Large intestine (tissue), 3 donors: ENCODE data around the gene HOXA9. TPM values are rescaled to one million over a fixed set of nuclear protein-coding genes. Genes with fewer than 3 reads are reported as not detected.
A peak's percentile ranks its signal among the peaks of the same experiment; 100 is the strongest.

Source experiments
- DNase-seq, 2 donors: peaks; one replicate each; pipeline versions ENCODE4 v3.0.0 to v3.0.0-alpha.2; 2013
- H3K27ac ChIP-seq: one replicate; pipeline ENCODE4 v1.5.1; 2013; ENCODE audit warnings: low read length
- H3K27me3 ChIP-seq: 2 replicates; pipeline ENCODE4 v1.6.1; 2013; ENCODE audit warnings: low read length; ENCODE audit not compliant: control insufficient read depth, insufficient read depth
- H3K36me3 ChIP-seq: 2 replicates; pipeline ENCODE4 v1.6.1; 2013; ENCODE audit warnings: low read length; ENCODE audit not compliant: control insufficient read depth, insufficient read depth
- H3K4me1 ChIP-seq: one replicate; pipeline ENCODE4 v1.6.1; 2013; ENCODE audit warnings: low read length; ENCODE audit not compliant: control insufficient read depth, insufficient read depth
- H3K4me3 ChIP-seq: one replicate; pipeline ENCODE4 v1.5.1; 2013; ENCODE audit warnings: low read length
- H3K9me3 ChIP-seq: one replicate; pipeline ENCODE4 v1.6.1; 2013; ENCODE audit warnings: mild to moderate bottlenecking, low read depth, low read length, moderate library complexity; ENCODE audit not compliant: control insufficient read depth
- WGBS: methylation state at CpG from one replicate; pipeline ENCODE4 v1.1.5; 2013; ENCODE audit warnings: low lambda C conversion rate; ENCODE audit not compliant: insufficient coverage; 5-methylcytosine and 5-hydroxymethylcytosine counted together
- polyA plus RNA-seq: library from polyadenylated mRNA; unstranded; fragments of 120-200 nt; gene quantifications from one replicate; pipeline ENCODE4 v1.2.1, GENCODE V29; 2013

The HOXA9 gene
- polyA plus RNA-seq, 1 donor: 0.33 TPM

- no CpG with 5 or more reads among the region's 1 CpG for WGBS
- no peaks in the 10 kb centered on the region for H3K9me3 ChIP-seq
- no peaks in the 10 kb centered on the region for H3K27me3 ChIP-seq
- peaks cover 42% of the 10 kb centered on the region for H3K4me1 ChIP-seq
- peak overlapping the region; percentile 62 for H3K4me3 ChIP-seq
- peak overlapping the region; percentile 79 for H3K27ac ChIP-seq
- peaks cover 3% of the 10 kb centered on the region for H3K36me3 ChIP-seq
- no peak for DNase-seq
These were observed 26.9 kb downstream of the HOXA9 start for GRCh38 chr7:27138472-27138871.

- peak in 1 of 2 donors; percentile 33 for DNase-seq
- Histone ChIP-seq H3K4me3 (peak overlapping the region; percentile 62), H3K27me3 (no peaks in the 10 kb centered on the region), H3K36me3 (peaks cover 3% of the 10 kb centered on the region), H3K9me3 (no peaks in the 10 kb centered on the region), H3K27ac (peak overlapping the region; percentile 79), H3K4me1 (peaks cover 48% of the 10 kb centered on the region)
- WGBS: no CpG with 5 or more reads among the region's 2 CpGs
These were observed 27.6 kb downstream of the HOXA9 start for GRCh38 chr7:27137640-27138315.

- no peak overlapping the region for H3K4me3 ChIP-seq
- H3K4me1 ChIP-seq: peaks cover 50% of the 10 kb centered on the region
- no peak for DNase-seq
- no CpG with 5 or more reads among the region's 2 CpGs for WGBS
- H3K9me3 ChIP-seq: no peaks in the 10 kb centered on the region
- H3K36me3 ChIP-seq: no peaks in the 10 kb centered on the region
- H3K27me3 ChIP-seq: no peaks in the 10 kb centered on the region
- H3K27ac ChIP-seq: peak overlapping the region; percentile 79
These were observed 30.9 kb downstream of the HOXA9 start for GRCh38 chr7:27134392-27134791.

- Histone ChIP-seq H3K27ac (peak overlapping the region; percentile 79), H3K27me3 (no peaks in the 10 kb centered on the region), H3K4me1 (peaks cover 50% of the 10 kb centered on the region), H3K4me3 (no peak overlapping the region), H3K36me3 (no peaks in the 10 kb centered on the region), H3K9me3 (no peaks in the 10 kb centered on the region)
- WGBS: no CpG with 5 or more reads among the region's 18 CpGs
- DNase-seq: peak in 1 of 2 donors; percentile 75
These were observed 31.7 kb downstream of the HOXA9 start for GRCh38 chr7:27133409-27134231.

- Histone ChIP-seq H3K27ac (peak overlapping the region; percentile 79), H3K4me3 (no peak overlapping the region), H3K4me1 (peaks cover 50% of the 10 kb centered on the region), H3K9me3 (no peaks in the 10 kb centered on the region), H3K27me3 (no peaks in the 10 kb centered on the region), H3K36me3 (no peaks in the 10 kb centered on the region)
- DNase-seq: no peak
- WGBS: 44% methylated on average over 3 of the region's 6 CpGs
These were observed 32.4 kb downstream of the HOXA9 start for GRCh38 chr7:27132978-27133377.

- Histone ChIP-seq H3K4me1 (peaks cover 51% of the 10 kb centered on the region), H3K4me3 (no peak overlapping the region), H3K27ac (peak overlapping the region; percentile 90), H3K27me3 (no peaks in the 10 kb centered on the region), H3K9me3 (no peaks in the 10 kb centered on the region), H3K36me3 (no peaks in the 10 kb centered on the region)
- DNase-seq: no peak
- 100% methylated on average over 1 of the region's 2 CpGs for WGBS
These were observed 33.1 kb downstream of the HOXA9 start for GRCh38 chr7:27132214-27132613.

- H3K9me3 ChIP-seq: no peaks in the 10 kb centered on the region
- H3K27ac ChIP-seq: peak overlapping the region; percentile 90
- no CpG with 5 or more reads among the region's 12 CpGs for WGBS
- H3K36me3 ChIP-seq: no peaks in the 10 kb centered on the region
- H3K27me3 ChIP-seq: no peaks in the 10 kb centered on the region
- H3K4me1 ChIP-seq: peaks cover 43% of the 10 kb centered on the region
- peak overlapping the region; percentile 79 for H3K4me3 ChIP-seq
- no peak for DNase-seq
These were observed 33.9 kb downstream of the HOXA9 start for GRCh38 chr7:27131390-27131819.

- Histone ChIP-seq H3K27ac (peak within 1 kb of the TSS; percentile 90), H3K36me3 (no peaks in the 10 kb centered on the region), H3K4me3 (peak within 1 kb of the TSS; percentile 79), H3K4me1 (peaks cover 43% of the 10 kb centered on the region), H3K9me3 (no peaks in the 10 kb centered on the region), H3K27me3 (no peaks in the 10 kb centered on the region)
- peak; percentile 93 to 95 for DNase-seq
- no CpG with 5 or more reads among the region's 67 CpGs for WGBS
These were observed 34.6 kb downstream of the HOXA9 start, which contains the start of gene HOXA4 for GRCh38 chr7:27130540-27131389. Gene HOXA4 (minus strand): TSS chr7:27130757. CDS start chr7:27130733, 24 bp downstream.

GRCh38 chr7:27129729-27130539, 35.4 kb downstream of the HOXA9 start:
- no peaks in the 10 kb centered on the region for H3K9me3 ChIP-seq
- 0% methylated on average over 1 of the region's 72 CpGs for WGBS
- no peaks in the 10 kb centered on the region for H3K27me3 ChIP-seq
- peaks cover 42% of the 10 kb centered on the region for H3K4me1 ChIP-seq
- peak overlapping the region; percentile 76 for H3K27ac ChIP-seq
- peak in 1 of 2 donors; percentile 75 for DNase-seq
- peak overlapping the region; percentile 61 for H3K4me3 ChIP-seq
- no peaks in the 10 kb centered on the region for H3K36me3 ChIP-seq
